Osteoblast (primary cell): ENCODE data around the gene IL9R. TPM values are rescaled to one million over a fixed set of nuclear protein-coding genes. Genes with fewer than 3 reads are reported as not detected.
"Not testable (repeated sequence)": the region's sequence is repeated elsewhere in the genome, so short reads cannot be mapped to it uniquely, and the experiment has no call there.

Experiments used
- DNase-seq: peaks from one replicate; pipeline ENCODE4 v3.0.0; 2011; ENCODE audit warnings: low spot score, mixed read lengths; ENCODE audit not compliant: insufficient read length; ENCODE audit errors: missing footprints
- H2AFZ ChIP-seq: 2 replicates; pipeline ENCODE4 v1.6.0; 2011; ENCODE audit warnings: mild to moderate bottlenecking, low read length
- H3K27ac ChIP-seq: 2 replicates; pipeline ENCODE4 v1.5.1; 2011; ENCODE audit warnings: mild to moderate bottlenecking, low read depth, low read length, moderate library complexity
- H3K27me3 ChIP-seq: 2 replicates; pipeline ENCODE4 v1.6.0; 2012; ENCODE audit warnings: mild to moderate bottlenecking, control low read depth, inconsistent platforms, low read length, moderate library complexity; ENCODE audit not compliant: insufficient read depth
- H3K36me3 ChIP-seq: 2 replicates; pipeline ENCODE4 v1.5.1; 2011; ENCODE audit warnings: mild to moderate bottlenecking, low read length, control low read depth, moderate library complexity; ENCODE audit not compliant: insufficient read depth
- H3K4me1 ChIP-seq: 2 replicates; pipeline ENCODE4 v1.5.1; 2011; ENCODE audit warnings: mild to moderate bottlenecking, low read length, control low read depth, moderate library complexity; ENCODE audit not compliant: insufficient read depth
- H3K4me2 ChIP-seq: 2 replicates; pipeline ENCODE4 v1.6.0; 2011; ENCODE audit warnings: mild to moderate bottlenecking, low read length; ENCODE audit not compliant: insufficient read depth
- H3K4me3 ChIP-seq: fragments of 200-600 bp; sonication (generic); 3 replicates; pipeline ENCODE4 v1.5.1; 2012; ENCODE audit warnings: mild to moderate bottlenecking, low read length, inconsistent platforms; ENCODE audit not compliant: insufficient read depth
- H3K79me2 ChIP-seq: 2 replicates; pipeline ENCODE4 v1.6.0; 2012; ENCODE audit warnings: mild to moderate bottlenecking, low read length, control low read depth, inconsistent platforms; ENCODE audit not compliant: insufficient read depth
- H3K9me3 ChIP-seq: 2 replicates; pipeline ENCODE4 v1.5.1; 2011; ENCODE audit warnings: low read depth, low read length, control low read depth
- H4K20me1 ChIP-seq: 2 replicates; pipeline ENCODE4 v1.6.0; 2012; ENCODE audit warnings: mild to moderate bottlenecking, low read length, control low read depth; ENCODE audit not compliant: insufficient read depth
- total RNA-seq: library from RNA; depleted of rRNA; stranded (reverse); fragments of >200 nt; gene quantifications from 2 replicates; pipeline ENCODE4 v1.2.3, GENCODE V29; 2012
- TF ChIP-seq, protein P1 (sequence below): IDR thresholded peaks from 2 replicates; pipeline ENCODE4 v1.5.1; 2011; ENCODE audit warnings: mild to moderate bottlenecking, low read depth, low read length, moderate library complexity; ENCODE audit errors: extremely low read depth

IL9R gene
- total RNA-seq, 1 donor, result not detected

DNA sequence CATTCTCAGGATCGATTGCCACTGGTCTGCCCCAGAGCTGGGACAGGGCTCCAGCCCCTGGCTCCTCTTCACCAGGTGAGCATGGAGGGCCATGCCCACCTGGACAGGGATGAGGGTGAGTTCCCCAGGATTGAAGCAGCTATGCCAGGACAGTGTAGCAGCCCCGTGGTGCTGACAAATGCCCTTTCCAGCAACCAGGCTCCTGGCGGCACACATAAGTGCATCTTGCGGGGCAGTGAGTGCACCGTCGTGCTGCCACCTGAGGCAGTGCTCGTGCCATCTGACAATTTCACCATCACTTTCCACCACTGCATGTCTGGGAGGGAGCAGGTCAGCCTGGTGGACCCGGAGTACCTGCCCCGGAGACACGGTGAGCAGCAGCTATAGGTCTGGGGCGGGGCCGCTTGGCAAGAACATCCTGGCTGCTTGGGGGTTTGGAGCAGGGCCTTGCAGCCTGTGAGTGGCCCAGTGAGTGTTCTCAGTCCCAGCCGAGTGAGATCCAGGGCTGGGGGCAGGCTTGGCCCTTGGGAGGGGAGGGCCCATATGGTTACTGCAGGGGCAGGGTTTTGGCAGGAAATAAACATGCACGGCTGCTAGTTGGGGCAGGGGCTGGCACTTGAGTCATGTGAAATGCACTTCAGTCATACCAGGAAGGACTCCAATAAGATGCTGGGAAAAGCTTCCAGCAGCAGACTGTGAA lies 6.1 kb downstream of the IL9R start:
- Histone ChIP-seq H3K4me1 (no peaks in the 10 kb centered on the region), H3K27ac (no peak overlapping the region), H3K9me3 (no peaks in the 10 kb centered on the region), H3K4me3 (no peak overlapping the region), H4K20me1 (no peaks in the 10 kb centered on the region), H3K4me2 (no peak overlapping the region), H3K36me3 (no peaks in the 10 kb centered on the region), H3K27me3 (no peaks in the 10 kb centered on the region), H2AFZ (no peak overlapping the region), H3K79me2 (no peaks in the 10 kb centered on the region)
- DNase-seq, result no peak
- TF ChIP-seq, protein P1, sequence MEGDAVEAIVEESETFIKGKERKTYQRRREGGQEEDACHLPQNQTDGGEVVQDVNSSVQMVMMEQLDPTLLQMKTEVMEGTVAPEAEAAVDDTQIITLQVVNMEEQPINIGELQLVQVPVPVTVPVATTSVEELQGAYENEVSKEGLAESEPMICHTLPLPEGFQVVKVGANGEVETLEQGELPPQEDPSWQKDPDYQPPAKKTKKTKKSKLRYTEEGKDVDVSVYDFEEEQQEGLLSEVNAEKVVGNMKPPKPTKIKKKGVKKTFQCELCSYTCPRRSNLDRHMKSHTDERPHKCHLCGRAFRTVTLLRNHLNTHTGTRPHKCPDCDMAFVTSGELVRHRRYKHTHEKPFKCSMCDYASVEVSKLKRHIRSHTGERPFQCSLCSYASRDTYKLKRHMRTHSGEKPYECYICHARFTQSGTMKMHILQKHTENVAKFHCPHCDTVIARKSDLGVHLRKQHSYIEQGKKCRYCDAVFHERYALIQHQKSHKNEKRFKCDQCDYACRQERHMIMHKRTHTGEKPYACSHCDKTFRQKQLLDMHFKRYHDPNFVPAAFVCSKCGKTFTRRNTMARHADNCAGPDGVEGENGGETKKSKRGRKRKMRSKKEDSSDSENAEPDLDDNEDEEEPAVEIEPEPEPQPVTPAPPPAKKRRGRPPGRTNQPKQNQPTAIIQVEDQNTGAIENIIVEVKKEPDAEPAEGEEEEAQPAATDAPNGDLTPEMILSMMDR, result no peak

DNA sequence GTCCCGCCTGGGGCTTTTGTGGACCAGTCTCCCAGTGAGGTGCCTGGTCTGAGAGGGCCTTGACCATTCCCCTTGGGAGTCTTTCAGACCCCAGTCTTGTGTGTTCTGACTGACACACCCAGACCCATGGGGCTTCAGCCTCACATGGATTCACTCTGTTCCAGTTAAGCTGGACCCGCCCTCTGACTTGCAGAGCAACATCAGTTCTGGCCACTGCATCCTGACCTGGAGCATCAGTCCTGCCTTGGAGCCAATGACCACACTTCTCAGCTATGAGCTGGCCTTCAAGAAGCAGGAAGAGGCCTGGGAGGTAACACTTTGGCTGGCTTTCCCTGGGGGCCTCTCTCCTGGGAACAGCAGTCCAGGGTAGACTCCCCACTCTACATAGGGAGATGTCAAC lies 6.8 kb downstream of the IL9R start:
- TF ChIP-seq, protein P1, result no peak
- Histone ChIP-seq H4K20me1 (no peaks in the 10 kb centered on the region), H3K4me3 (no peak overlapping the region), H3K4me2 (no peak overlapping the region), H3K27me3 (no peaks in the 10 kb centered on the region), H3K4me1 (no peaks in the 10 kb centered on the region), H2AFZ (no peak overlapping the region), H3K79me2 (no peaks in the 10 kb centered on the region), H3K27ac (no peak overlapping the region), H3K9me3 (no peaks in the 10 kb centered on the region), H3K36me3 (no peaks in the 10 kb centered on the region)
- DNase-seq, result peak; percentile 65

DNA sequence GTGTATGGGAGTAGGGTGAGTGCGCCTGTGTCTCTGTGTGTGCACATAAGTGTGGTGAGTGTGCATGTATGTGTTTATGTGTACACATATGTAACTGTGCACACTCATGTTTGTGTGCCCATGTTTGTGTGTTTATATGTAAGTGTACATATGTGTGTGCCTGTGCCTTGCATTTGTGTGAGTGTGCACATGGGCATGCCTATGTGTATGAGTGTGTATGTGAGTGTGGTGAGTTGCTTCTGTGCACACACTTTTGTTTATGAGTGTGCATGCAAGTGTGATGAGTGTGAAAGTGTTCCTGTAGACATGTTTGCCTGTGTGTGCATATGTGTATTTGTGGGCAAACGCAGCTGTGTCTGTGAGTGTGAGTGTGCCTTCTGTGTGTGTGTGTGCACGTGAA lies 7.2 kb downstream of the IL9R start:
- Histone ChIP-seq H3K27me3 (no peaks in the 10 kb centered on the region), H3K36me3 (no peaks in the 10 kb centered on the region), H3K9me3 (no peaks in the 10 kb centered on the region), H3K79me2 (no peaks in the 10 kb centered on the region), H3K4me1 (no peaks in the 10 kb centered on the region), H3K4me2 (no peak overlapping the region), H4K20me1 (no peaks in the 10 kb centered on the region), H3K4me3 (no peak overlapping the region), H2AFZ (no peak overlapping the region), H3K27ac (no peak overlapping the region)
- TF ChIP-seq, protein P1, result no peak
- DNase-seq, result peak; percentile 22

DNA sequence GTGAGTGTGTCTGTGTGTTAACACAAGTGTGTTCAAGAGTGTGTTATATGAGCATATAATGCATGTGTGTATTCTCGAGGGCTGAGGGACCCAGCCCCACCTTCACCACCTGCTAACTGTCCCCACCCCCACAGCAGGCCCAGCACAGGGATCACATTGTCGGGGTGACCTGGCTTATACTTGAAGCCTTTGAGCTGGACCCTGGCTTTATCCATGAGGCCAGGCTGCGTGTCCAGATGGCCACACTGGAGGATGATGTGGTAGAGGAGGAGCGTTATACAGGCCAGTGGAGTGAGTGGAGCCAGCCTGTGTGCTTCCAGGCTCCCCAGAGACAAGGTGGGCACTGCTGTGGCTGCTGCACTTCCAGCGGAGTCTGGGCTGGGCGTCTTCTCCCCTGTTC lies 7.6 kb downstream of the IL9R start:
- Histone ChIP-seq H3K27me3 (no peaks in the 10 kb centered on the region), H4K20me1 (no peaks in the 10 kb centered on the region), H3K79me2 (no peaks in the 10 kb centered on the region), H2AFZ (no peak overlapping the region), H3K4me1 (no peaks in the 10 kb centered on the region), H3K27ac (no peak overlapping the region), H3K36me3 (no peaks in the 10 kb centered on the region), H3K4me3 (no peak overlapping the region), H3K4me2 (no peak overlapping the region), H3K9me3 (no peaks in the 10 kb centered on the region)
- TF ChIP-seq, protein P1, result no peak
- peak; percentile 6 for DNase-seq

DNA sequence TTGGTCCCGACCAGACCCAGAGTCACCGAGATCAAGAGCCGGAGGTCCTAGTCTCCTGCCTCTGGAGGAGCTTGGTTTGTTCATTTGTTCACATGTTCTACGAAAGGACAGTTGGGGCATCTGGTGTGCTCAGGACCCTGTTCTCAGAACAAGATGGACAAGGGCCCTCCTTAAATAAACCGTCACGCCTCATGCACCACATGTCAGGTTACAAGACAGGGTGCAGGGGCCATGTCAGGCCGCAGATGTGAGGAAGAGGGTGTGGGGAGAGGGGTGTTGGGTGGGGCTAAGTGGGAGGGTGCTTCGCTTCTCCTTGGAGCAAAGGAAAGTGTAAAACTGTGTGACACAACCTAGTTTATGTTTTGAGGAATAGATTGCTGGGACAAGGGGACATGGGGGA lies 9.0 kb downstream of the IL9R start:
- not testable (repeated sequence) for H3K4me3 ChIP-seq, H3K79me2 ChIP-seq, H3K4me1 ChIP-seq, H4K20me1 ChIP-seq, H3K27me3 ChIP-seq, H2AFZ ChIP-seq, H3K36me3 ChIP-seq, H3K4me2 ChIP-seq, H3K27ac ChIP-seq, H3K9me3 ChIP-seq
- DNase-seq, result peak; percentile 41

DNA sequence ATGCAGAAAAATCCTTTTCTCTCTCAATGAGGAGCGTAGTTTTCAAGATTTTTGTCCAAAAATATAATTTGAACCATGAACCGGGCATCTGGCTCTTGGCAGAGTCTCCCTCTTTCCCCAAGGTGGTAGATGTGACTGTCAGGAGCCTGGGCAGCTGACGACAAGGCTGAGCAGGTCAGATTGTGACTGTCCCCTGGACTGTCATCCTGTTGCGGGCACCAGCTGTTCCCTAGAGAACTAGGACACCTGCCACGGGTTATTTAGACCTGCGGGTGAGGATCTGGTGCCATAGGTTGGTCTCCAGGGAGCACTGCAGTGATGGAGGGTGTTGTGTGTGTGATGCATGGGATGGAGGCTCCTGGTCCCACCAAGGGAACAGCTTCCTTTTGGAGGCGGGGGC lies 10.9 kb downstream of the IL9R start:
- H2AFZ ChIP-seq, H3K36me3 ChIP-seq, H4K20me1 ChIP-seq, H3K27me3 ChIP-seq, H3K27ac ChIP-seq, H3K9me3 ChIP-seq, DNase-seq, H3K79me2 ChIP-seq, H3K4me1 ChIP-seq, H3K4me3 ChIP-seq, H3K4me2 ChIP-seq: not testable (repeated sequence)
